ENCODE data around the gene LZTR1.
"Not testable (repeated sequence)": the region's sequence is repeated elsewhere in the genome, so short reads cannot be mapped to it uniquely, and the experiment has no call there.

LZTR1 gene

GRCh38 chr22:20996598-20997535 is 14.8 kb downstream of the LZTR1 start:
- DNase-seq (ENCODE audit: low read depth): no peak

GRCh38 chr22:20997536-20998257 is 15.6 kb downstream of the LZTR1 start:
- no peak for DNase-seq (ENCODE audit: low read depth)

- no peak for DNase-seq (ENCODE audit: low read depth)
Measured at GRCh38 chr22:20998411-20999336, 16.6 kb downstream of the LZTR1 start.

- no peak for DNase-seq (ENCODE audit: low read depth)
Measured at GRCh38 chr22:20999350-21000206, 17.5 kb downstream of the LZTR1 start.

- no peak for DNase-seq (ENCODE audit: low read depth)
Measured at GRCh38 chr22:21000207-21000986, 18.3 kb downstream of the LZTR1 start.

GRCh38 chr22:21000987-21001600 is 19.0 kb downstream of the LZTR1 start:
- no peak for DNase-seq (ENCODE audit: low read depth)

- DNase-seq (ENCODE audit: low read depth): peak; percentile 89
Measured at GRCh38 chr22:21001601-21002325, 19.7 kb downstream of the LZTR1 start, which contains the start of gene THAP7. THAP7 (minus strand) TSS chr22:21002118; CDS start chr22:21001911, 207 bp downstream.

- DNase-seq (ENCODE audit: low read depth): no peak
Measured at GRCh38 chr22:21003782-21004181, 21.7 kb downstream of the LZTR1 start.

GRCh38 chr22:21009208-21009607 is 27.1 kb downstream of the LZTR1 start:
- DNase-seq (ENCODE audit: low read depth): not testable (repeated sequence)

GRCh38 chr22:21009638-21010425 is 27.7 kb downstream of the LZTR1 start:
- DNase-seq (ENCODE audit: low read depth): no peak

GRCh38 chr22:21010426-21011113 is 28.5 kb downstream of the LZTR1 start:
- DNase-seq (ENCODE audit: low read depth): no peak

GRCh38 chr22:21012446-21013407 is 30.6 kb downstream of the LZTR1 start:
- DNase-seq (ENCODE audit: low read depth): no peak

GRCh38 chr22:21013657-21014201 is 31.6 kb downstream of the LZTR1 start:
- DNase-seq (ENCODE audit: low read depth): no peak

- DNase-seq (ENCODE audit: low read depth): peak; percentile 84
Measured at GRCh38 chr22:21014202-21014725, 32.2 kb downstream of the LZTR1 start.

GRCh38 chr22:21014726-21015465 is 32.8 kb downstream of the LZTR1 start, which contains the start of gene P2RX6:
P2RX6 (plus strand) TSS chr22:21015165; CDS start chr22:21015175, 10 bp downstream.
- DNase-seq (ENCODE audit: low read depth): peak; percentile 34

Measured in fibroblast of the conjunctiva (primary cell).